SK-N-SH treated with all-trans-retinoic acid at 6 μM for 48 hours (cell line): ENCODE results near the gene PPFIA4.

Experiments used
- ATAC-seq: fragments of 200-7000 bp; cut with Tn5 transposase; 3 replicates; pipeline ENCODE4 v1.9.1; 2020; ENCODE audit warnings: mild to moderate bottlenecking, moderate library complexity
- ARNTL ChIP-seq: fragments of 450-650 bp; formaldehyde crosslinking; IDR thresholded peaks from 2 replicates; pipeline ENCODE4 v1.5.0; 2020; ENCODE audit warnings: low read depth, mild to moderate bottlenecking, moderate library complexity, borderline replicate concordance
- BACH2 ChIP-seq: fragments of 250-450 bp; sonication (Bioruptor Pico); IDR thresholded peaks from 2 replicates; pipeline ENCODE4 v1.9.0; 2021; ENCODE audit warnings: mild to moderate bottlenecking, borderline replicate concordance
- CSDC2 ChIP-seq: fragments of 250-450 bp; sonication (Bioruptor Pico); IDR thresholded peaks from 2 replicates; pipeline ENCODE4 v1.5.0; 2020; ENCODE audit warnings: mild to moderate bottlenecking, moderate library complexity
- ESRRG ChIP-seq: fragments of 250-450 bp; sonication (Bioruptor Pico); IDR thresholded peaks from 2 replicates; pipeline ENCODE4 v1.6.1; 2021; ENCODE audit warnings: mild to moderate bottlenecking
- GLIS3 ChIP-seq: fragments of 250-450 bp; sonication (Bioruptor Pico); IDR thresholded peaks from 2 replicates; pipeline ENCODE4 v1.5.0; 2020; ENCODE audit warnings: mild to moderate bottlenecking, moderate library complexity
- ISL1 ChIP-seq: fragments of 250-450 bp; sonication (Bioruptor Pico); IDR thresholded peaks from 2 replicates; pipeline ENCODE4 v2.1.2; 2022; ENCODE audit warnings: mild to moderate bottlenecking, moderate library complexity
- OSR1 ChIP-seq: fragments of 250-450 bp; sonication (Bioruptor Pico); IDR thresholded peaks from 2 replicates; pipeline ENCODE4 v1.8.0; 2022; ENCODE audit warnings: moderate library complexity, mild to moderate bottlenecking, inconsistent platforms
- PPARA ChIP-seq: fragments of 250-450 bp; sonication (Bioruptor Pico); IDR thresholded peaks from 2 replicates; pipeline ENCODE4 v1.5.0; 2020; ENCODE audit warnings: mild to moderate bottlenecking, borderline replicate concordance
- RARB ChIP-seq: fragments of 250-450 bp; sonication (Bioruptor Pico); IDR thresholded peaks from 2 replicates; pipeline ENCODE4 v1.8.0; 2021; ENCODE audit warnings: mild to moderate bottlenecking, moderate library complexity
- SNAI2 ChIP-seq: fragments of 250-450 bp; sonication (Bioruptor Pico); IDR thresholded peaks from 2 replicates; pipeline ENCODE4 v1.5.0; 2020; ENCODE audit warnings: mild to moderate bottlenecking, moderate library complexity
- TCF4 ChIP-seq: fragments of 250-450 bp; sonication (Bioruptor Pico); IDR thresholded peaks from 2 replicates; pipeline ENCODE4 v1.8.0; 2021; ENCODE audit warnings: mild to moderate bottlenecking, moderate library complexity, borderline replicate concordance
- TOX ChIP-seq: fragments of 250-450 bp; sonication (Bioruptor Pico); IDR thresholded peaks from 2 replicates; pipeline ENCODE4 v1.8.0; 2021; ENCODE audit warnings: mild to moderate bottlenecking, moderate library complexity, borderline replicate concordance
- ZC3H10 ChIP-seq: fragments of 250-450 bp; sonication (Bioruptor Pico); IDR thresholded peaks from 2 replicates; pipeline ENCODE4 v1.5.1; 2021; ENCODE audit warnings: mild to moderate bottlenecking, moderate library complexity
- ZFP3 ChIP-seq: fragments of 250-450 bp; sonication (Bioruptor Pico); IDR thresholded peaks from 2 replicates; pipeline ENCODE4 v1.5.0; 2020; ENCODE audit warnings: mild to moderate bottlenecking, moderate library complexity
- ZFP30 ChIP-seq: fragments of 450-650 bp; formaldehyde crosslinking; IDR thresholded peaks from 2 replicates; pipeline ENCODE4 v1.5.0; 2022; ENCODE audit warnings: mild to moderate bottlenecking, moderate library complexity
- ZNF565 ChIP-seq: fragments of 450-650 bp; formaldehyde crosslinking; conservative IDR thresholded peaks from 2 replicates; pipeline ENCODE4 v1.5.0; 2020; ENCODE audit warnings: low read depth, mild to moderate bottlenecking, moderate library complexity
- ZNF8 ChIP-seq: fragments of 450-650 bp; formaldehyde crosslinking; IDR thresholded peaks from 2 replicates; pipeline ENCODE4 v1.5.0; 2020; ENCODE audit warnings: mild to moderate bottlenecking, moderate library complexity
- TF ChIP-seq, protein P1 (sequence below): fragments of 250-450 bp; sonication (Bioruptor Pico); IDR thresholded peaks from 2 replicates; pipeline ENCODE4 v1.8.0; 2020; ENCODE audit warnings: mild to moderate bottlenecking, moderate library complexity, borderline replicate concordance
- TF ChIP-seq, protein P2 (sequence below): fragments of 250-450 bp; sonication (Bioruptor Pico); IDR thresholded peaks from 2 replicates; pipeline ENCODE4 v1.5.0; 2020; ENCODE audit warnings: mild to moderate bottlenecking, moderate library complexity
- TF ChIP-seq, protein P3 (sequence below): fragments of 250-450 bp; sonication (Bioruptor Pico); IDR thresholded peaks from 2 replicates; pipeline ENCODE4 v1.5.1; 2020; ENCODE audit warnings: low read depth, mild to moderate bottlenecking, moderate library complexity
- TF ChIP-seq, protein P4 (sequence below): fragments of 250-450 bp; sonication (Bioruptor Pico); IDR thresholded peaks from 2 replicates; pipeline ENCODE4 v1.5.1; 2021; ENCODE audit warnings: mild to moderate bottlenecking, moderate library complexity

PPFIA4 gene

DNA sequence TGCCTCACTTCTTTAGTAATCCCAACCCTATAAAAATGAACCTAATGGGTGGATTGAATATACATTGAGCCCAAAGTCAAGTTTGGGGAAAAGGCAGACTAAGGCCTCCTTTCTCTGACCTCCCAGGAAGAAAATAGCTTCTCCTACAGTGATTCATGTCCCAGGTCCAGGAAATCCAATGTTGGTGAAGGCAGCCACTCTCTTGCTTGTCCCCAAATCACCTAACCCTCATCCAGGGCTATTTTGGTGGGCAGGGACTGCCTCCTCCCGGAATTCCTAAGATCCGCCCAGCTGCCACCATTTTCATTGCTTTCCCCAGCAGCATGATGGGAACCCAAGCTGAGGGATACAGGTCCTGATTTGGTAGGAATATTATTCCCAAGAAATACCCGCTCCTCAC is 51.1 kb downstream of the PPFIA4 start (continued):
- TF ChIP-seq ISL1 (CRISPR knock-in tag), result no peak
- TF ChIP-seq SNAI2, result no peak
- no peak for TF ChIP-seq TOX (CRISPR knock-in tag)

DNA sequence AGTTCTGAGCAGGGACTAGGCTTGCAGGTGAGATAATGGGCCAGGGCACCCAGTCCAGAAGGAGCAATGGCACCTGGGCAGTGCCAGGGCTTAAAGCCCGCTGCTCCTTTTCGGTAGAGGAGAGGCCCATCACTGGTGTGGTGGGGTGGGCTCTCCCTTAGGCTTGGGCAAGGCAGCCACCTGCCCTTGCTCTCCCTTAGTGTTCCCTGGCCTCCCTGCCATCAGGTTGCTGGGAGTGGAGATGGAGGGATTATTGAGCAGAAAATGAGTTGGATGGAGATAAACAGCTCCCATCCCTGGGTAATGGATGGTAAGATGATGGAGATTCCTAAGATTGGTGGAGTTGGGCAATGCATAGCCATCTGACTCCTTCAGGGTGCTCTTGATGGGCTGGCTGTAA is 51.7 kb downstream of the PPFIA4 start:
- TF ChIP-seq, protein P1, sequence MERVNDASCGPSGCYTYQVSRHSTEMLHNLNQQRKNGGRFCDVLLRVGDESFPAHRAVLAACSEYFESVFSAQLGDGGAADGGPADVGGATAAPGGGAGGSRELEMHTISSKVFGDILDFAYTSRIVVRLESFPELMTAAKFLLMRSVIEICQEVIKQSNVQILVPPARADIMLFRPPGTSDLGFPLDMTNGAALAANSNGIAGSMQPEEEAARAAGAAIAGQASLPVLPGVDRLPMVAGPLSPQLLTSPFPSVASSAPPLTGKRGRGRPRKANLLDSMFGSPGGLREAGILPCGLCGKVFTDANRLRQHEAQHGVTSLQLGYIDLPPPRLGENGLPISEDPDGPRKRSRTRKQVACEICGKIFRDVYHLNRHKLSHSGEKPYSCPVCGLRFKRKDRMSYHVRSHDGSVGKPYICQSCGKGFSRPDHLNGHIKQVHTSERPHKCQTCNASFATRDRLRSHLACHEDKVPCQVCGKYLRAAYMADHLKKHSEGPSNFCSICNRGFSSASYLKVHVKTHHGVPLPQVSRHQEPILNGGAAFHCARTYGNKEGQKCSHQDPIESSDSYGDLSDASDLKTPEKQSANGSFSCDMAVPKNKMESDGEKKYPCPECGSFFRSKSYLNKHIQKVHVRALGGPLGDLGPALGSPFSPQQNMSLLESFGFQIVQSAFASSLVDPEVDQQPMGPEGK, result no peak
- TF ChIP-seq ZC3H10 (CRISPR knock-in tag) (no peak), RARB (CRISPR knock-in tag) (no peak), ZNF8 (no peak), GLIS3 (CRISPR knock-in tag) (no peak), ESRRG (CRISPR knock-in tag) (no peak)
- TF ChIP-seq, protein P2, sequence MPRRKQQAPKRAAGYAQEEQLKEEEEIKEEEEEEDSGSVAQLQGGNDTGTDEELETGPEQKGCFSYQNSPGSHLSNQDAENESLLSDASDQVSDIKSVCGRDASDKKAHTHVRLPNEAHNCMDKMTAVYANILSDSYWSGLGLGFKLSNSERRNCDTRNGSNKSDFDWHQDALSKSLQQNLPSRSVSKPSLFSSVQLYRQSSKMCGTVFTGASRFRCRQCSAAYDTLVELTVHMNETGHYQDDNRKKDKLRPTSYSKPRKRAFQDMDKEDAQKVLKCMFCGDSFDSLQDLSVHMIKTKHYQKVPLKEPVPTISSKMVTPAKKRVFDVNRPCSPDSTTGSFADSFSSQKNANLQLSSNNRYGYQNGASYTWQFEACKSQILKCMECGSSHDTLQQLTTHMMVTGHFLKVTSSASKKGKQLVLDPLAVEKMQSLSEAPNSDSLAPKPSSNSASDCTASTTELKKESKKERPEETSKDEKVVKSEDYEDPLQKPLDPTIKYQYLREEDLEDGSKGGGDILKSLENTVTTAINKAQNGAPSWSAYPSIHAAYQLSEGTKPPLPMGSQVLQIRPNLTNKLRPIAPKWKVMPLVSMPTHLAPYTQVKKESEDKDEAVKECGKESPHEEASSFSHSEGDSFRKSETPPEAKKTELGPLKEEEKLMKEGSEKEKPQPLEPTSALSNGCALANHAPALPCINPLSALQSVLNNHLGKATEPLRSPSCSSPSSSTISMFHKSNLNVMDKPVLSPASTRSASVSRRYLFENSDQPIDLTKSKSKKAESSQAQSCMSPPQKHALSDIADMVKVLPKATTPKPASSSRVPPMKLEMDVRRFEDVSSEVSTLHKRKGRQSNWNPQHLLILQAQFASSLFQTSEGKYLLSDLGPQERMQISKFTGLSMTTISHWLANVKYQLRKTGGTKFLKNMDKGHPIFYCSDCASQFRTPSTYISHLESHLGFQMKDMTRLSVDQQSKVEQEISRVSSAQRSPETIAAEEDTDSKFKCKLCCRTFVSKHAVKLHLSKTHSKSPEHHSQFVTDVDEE (CRISPR knock-in tag), result no peak
- TF ChIP-seq, protein P3, sequence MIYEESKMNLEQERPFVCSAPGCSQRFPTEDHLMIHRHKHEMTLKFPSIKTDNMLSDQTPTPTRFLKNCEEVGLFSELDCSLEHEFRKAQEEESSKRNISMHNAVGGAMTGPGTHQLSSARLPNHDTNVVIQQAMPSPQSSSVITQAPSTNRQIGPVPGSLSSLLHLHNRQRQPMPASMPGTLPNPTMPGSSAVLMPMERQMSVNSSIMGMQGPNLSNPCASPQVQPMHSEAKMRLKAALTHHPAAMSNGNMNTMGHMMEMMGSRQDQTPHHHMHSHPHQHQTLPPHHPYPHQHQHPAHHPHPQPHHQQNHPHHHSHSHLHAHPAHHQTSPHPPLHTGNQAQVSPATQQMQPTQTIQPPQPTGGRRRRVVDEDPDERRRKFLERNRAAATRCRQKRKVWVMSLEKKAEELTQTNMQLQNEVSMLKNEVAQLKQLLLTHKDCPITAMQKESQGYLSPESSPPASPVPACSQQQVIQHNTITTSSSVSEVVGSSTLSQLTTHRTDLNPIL (CRISPR knock-in tag), result no peak
- ATAC-seq, result no peak

DNA sequence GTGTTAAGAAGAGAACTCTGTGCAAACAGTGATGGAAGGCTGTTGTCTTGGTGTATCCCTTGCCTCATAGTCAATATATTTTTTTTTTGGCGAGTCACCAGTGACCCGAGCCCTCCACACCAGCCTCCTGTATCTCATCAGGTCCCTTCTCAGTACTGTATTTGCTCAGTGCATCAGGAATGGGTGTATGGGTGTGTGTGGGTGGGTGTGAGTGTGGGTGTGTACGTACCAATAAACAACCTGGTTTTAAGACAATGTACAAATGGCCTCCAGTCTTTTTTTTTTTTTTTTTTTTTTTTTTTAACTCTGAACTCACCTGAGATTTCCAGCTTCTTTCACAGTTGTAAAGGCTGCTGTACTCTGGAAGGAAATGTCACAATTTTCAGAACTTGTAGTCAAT is 52.2 kb downstream of the PPFIA4 start:
- no peak for ATAC-seq
- TF ChIP-seq OSR1 (CRISPR knock-in tag) (no peak), ZC3H10 (CRISPR knock-in tag) (no peak), ZNF565 (CRISPR knock-in tag) (no peak), CSDC2 (CRISPR knock-in tag) (no peak), RARB (CRISPR knock-in tag) (no peak), ZFP30 (CRISPR knock-in tag) (no peak), ARNTL (CRISPR knock-in tag) (no peak), ESRRG (CRISPR knock-in tag) (no peak), SNAI2 (no peak), PPARA (no peak), ISL1 (CRISPR knock-in tag) (no peak), ZNF8 (no peak), TCF4 (CRISPR knock-in tag) (no peak), BACH2 (CRISPR knock-in tag) (no peak), GLIS3 (CRISPR knock-in tag) (no peak), ZFP3 (CRISPR knock-in tag) (no peak)
- TF ChIP-seq, protein P3 (CRISPR knock-in tag), result no peak
- TF ChIP-seq, protein P4, sequence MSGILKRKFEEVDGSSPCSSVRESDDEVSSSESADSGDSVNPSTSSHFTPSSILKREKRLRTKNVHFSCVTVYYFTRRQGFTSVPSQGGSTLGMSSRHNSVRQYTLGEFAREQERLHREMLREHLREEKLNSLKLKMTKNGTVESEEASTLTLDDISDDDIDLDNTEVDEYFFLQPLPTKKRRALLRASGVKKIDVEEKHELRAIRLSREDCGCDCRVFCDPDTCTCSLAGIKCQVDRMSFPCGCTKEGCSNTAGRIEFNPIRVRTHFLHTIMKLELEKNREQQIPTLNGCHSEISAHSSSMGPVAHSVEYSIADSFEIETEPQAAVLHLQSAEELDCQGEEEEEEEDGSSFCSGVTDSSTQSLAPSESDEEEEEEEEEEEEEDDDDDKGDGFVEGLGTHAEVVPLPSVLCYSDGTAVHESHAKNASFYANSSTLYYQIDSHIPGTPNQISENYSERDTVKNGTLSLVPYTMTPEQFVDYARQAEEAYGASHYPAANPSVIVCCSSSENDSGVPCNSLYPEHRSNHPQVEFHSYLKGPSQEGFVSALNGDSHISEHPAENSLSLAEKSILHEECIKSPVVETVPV, result no peak
- TF ChIP-seq, protein P1, result no peak
